B cell (primary cell): ENCODE results near the gene VASH1.

Experiments used
- EZH2 ChIP-seq: IDR thresholded peaks from 2 replicates; pipeline ENCODE4 v1.6.1; 2012; ENCODE audit warnings: borderline replicate concordance, low read depth, mild to moderate bottlenecking, moderate library complexity, low read length; ENCODE audit not compliant: insufficient read depth, poor library complexity, severe bottlenecking
- TF ChIP-seq, protein P1 (sequence below): fragments of 200-600 bp; IDR thresholded peaks from one replicate; pipeline ENCODE4 v1.8.0; 2022; ENCODE audit warnings: antibody characterized with exemption, mild to moderate bottlenecking

DNA sequence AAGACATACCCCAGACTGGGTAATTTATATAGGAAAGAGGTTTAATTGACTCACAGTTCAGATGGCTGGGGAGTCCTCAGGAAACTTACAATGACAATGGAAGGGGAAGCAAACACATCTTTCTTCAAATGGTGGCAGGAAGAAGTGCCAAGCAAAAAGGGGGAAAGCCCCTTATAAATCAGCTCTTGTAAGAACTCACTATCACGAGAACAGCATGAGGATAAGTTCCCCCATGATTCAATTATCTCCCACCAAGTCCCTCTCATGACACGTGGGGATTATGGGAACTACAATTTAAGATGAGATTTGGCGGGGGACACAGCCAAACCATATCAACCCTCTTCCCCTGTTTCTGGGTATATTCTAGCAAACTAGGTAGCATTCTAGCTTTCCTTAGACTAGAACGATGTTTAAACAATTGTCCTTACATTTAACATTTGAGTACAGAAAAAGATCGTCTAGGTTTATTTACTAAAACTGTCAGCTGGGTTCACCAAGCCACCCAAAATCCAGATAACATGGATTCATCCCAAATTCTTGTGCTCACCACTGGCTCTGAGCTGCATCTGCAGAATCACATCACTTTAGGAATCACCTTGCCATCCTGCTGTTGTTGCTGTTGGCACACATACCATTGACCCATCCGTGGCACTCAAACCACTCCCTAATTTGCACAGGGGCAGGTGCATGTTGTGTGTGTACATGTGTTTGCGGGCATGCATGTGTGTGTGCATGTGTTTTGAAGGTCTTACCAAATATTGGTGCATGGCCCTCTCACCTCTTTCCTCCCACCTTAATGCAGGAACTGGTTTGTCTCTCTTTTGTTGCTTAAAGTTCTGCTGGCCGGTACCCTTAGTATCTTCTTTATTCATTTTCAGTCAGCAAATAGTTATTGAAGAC is 36.4 kb upstream of the VASH1 start:
- TF ChIP-seq, protein P1, sequence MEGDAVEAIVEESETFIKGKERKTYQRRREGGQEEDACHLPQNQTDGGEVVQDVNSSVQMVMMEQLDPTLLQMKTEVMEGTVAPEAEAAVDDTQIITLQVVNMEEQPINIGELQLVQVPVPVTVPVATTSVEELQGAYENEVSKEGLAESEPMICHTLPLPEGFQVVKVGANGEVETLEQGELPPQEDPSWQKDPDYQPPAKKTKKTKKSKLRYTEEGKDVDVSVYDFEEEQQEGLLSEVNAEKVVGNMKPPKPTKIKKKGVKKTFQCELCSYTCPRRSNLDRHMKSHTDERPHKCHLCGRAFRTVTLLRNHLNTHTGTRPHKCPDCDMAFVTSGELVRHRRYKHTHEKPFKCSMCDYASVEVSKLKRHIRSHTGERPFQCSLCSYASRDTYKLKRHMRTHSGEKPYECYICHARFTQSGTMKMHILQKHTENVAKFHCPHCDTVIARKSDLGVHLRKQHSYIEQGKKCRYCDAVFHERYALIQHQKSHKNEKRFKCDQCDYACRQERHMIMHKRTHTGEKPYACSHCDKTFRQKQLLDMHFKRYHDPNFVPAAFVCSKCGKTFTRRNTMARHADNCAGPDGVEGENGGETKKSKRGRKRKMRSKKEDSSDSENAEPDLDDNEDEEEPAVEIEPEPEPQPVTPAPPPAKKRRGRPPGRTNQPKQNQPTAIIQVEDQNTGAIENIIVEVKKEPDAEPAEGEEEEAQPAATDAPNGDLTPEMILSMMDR, result no peak
- no peak for TF ChIP-seq EZH2
